ENCODE results near the gene PARP14. TPM values are rescaled to one million over a fixed set of nuclear protein-coding genes. Genes with fewer than 3 reads are reported as not detected.
A peak's percentile ranks its signal among the peaks of the same experiment; 100 is the strongest.
"Not testable (repeated sequence)": the region's sequence is repeated elsewhere in the genome, so short reads cannot be mapped to it uniquely, and the experiment has no call there.

Gene PARP14
- total and polyA plus RNA-seq, 11 donors, result 5.0 to 104 (median 12.5) TPM

- H3K9me3 ChIP-seq, result no peaks in the 10 kb centered on the region
- no peak overlapping the region for H3K4me3 ChIP-seq
- intact Hi-C loops (cut with DNase I), result no loop called here
- ATAC-seq, result no peak
- no peak overlapping the region for H3K27ac ChIP-seq
- no peaks in the 10 kb centered on the region for H3K4me1 ChIP-seq
- H3K36me3 ChIP-seq, result no peaks in the 10 kb centered on the region
- no peak for TF ChIP-seq CTCF (IDR thresholded peaks at IDR 0.05)
- no peak for TF ChIP-seq POLR2A (IDR thresholded peaks at IDR 0.05)
- WGBS, 4 donors, result 78 to 85% (median 80%) methylated on average over 2 of the region's 2 CpGs
- H3K27me3 ChIP-seq, result peaks cover 0 to 2% (median 0%) of the 10 kb centered on the region in 9 donors
- no peak for DNase-seq
These were observed 37.7 kb upstream of the PARP14 start for GRCh38 chr3:122642935-122643334.

DNA sequence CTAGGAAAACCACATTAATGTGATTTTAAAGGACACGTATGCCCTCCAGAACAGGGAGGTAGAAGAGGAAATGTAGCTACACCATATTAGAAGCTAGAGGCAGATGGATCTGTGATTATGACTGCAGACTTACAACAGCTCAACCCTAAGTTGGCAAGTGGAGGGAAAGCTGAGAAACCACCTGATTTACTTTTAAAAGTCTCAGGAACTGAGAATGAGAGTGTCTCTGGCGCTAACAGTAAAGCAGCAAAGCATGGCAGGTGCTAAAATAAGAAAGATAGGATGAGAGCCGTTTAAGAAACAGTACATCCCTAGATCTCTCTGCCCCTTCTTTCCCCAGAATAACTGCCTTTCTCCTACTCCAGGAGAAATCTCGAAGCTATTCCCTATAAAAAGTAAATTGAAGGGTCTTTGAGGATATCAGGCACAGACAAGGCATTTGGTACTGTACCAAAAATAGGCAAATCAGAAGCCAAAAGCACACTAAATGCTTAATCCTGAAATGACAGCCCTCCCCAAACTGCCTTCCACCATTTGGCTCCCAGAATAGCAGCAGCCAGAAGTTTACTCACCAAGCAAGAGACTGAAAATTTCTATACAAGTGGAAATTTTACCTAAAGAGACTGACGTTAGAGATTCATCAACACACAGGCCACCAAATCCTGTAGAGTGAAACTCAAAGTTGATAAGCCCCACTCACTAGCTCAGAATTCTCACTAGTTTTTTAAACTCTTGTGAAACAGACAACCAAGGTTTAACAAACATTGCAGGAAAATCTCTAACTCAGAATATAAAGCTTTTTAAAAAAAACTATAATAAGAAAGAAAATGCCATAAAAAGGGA lies 34.3 kb upstream of the PARP14 start:
- intact Hi-C loops (cut with DNase I), result no loop called here
- Histone ChIP-seq H3K4me1 (no peaks in the 10 kb centered on the region), H3K4me3 (peak overlapping the region in 1 of 12 donors; percentile 23), H3K27ac (peak overlapping the region in 1 of 12 donors; percentile 57), H3K36me3 (no peaks in the 10 kb centered on the region), H3K9me3 (no peaks in the 10 kb centered on the region), H3K27me3 (peaks cover 0 to 7% (median 0%) of the 10 kb centered on the region in 9 donors)
- ATAC-seq (peak in 1 of 4 donors; percentile 41), DNase-seq (no peak)
- TF ChIP-seq CTCF (IDR thresholded peaks at IDR 0.05) (no peak), POLR2A (IDR thresholded peaks at IDR 0.05) (no peak)
- 58 to 72% (median 64%) methylated on average over 5 of the region's 5 CpGs for WGBS, 4 donors

DNA sequence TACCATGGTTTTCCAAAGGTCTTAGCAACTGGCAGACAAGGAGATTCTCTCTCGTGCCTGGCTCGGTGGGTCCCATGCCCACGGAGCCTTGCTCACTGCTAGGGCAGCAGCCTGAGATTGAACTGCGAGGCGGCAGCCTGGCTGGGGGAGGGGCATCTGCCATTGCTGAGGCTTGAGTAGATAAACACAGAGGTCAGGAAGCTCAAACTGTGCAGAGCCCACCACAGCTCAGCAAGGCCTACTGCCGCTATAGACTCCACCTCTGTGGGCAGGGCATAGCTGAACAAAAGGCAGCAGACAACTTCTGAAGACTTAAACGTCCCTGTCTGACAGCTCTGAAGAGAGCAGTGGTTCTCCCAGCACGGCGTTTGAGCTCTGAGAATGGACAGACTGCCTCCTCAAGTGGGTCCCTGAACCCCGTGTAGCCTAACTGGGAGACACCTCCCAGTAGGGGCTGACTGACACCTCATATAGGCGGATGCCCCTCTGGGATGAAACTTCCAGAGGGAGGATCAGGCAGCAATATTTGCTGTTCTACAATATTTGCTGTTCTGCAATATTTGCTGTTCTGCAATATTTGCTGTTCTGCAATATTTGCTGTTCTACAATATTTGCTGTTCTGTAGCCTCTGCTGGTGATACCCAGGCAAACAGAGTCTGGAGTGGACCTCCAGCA lies 29.3 kb upstream of the PARP14 start:
- H3K27me3 ChIP-seq; H3K4me3 ChIP-seq; H3K27ac ChIP-seq; intact Hi-C loops (cut with DNase I); H3K36me3 ChIP-seq; DNase-seq; H3K4me1 ChIP-seq; ATAC-seq; H3K9me3 ChIP-seq: not testable (repeated sequence)
- 69 to 78% (median 72%) methylated on average over 10 to 11 of the region's 11 CpGs for WGBS, 4 donors

DNA sequence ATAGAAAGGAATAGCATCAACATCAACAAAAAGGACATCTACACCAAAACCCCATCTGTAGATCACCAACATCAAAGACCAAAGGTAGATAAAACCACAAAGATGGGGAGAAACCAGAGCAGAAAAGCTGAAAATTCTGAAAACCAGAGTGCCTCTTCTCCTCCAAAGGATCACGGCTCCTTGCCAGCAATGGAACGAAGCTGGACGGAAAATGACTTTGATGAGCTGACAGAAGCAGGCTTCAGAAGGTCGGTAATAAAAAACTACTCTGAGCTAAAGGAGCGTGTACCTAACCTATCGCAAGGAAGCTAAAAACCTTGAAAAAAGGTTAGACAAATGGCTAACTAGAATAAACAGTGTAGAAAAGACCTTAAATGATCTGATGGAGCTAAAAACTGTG lies 28.7 kb upstream of the PARP14 start:
- H3K27ac ChIP-seq; H3K9me3 ChIP-seq; ATAC-seq; H3K4me1 ChIP-seq; DNase-seq; H3K4me3 ChIP-seq; intact Hi-C loops (cut with DNase I); H3K36me3 ChIP-seq; H3K27me3 ChIP-seq: not testable (repeated sequence)
- WGBS, 4 donors, result 83 to 97% (median 89%) methylated on average over 6 of the region's 6 CpGs

- H3K36me3 ChIP-seq; intact Hi-C loops (cut with DNase I); DNase-seq; H3K27me3 ChIP-seq; H3K9me3 ChIP-seq; H3K4me3 ChIP-seq; H3K4me1 ChIP-seq; ATAC-seq; H3K27ac ChIP-seq: not testable (repeated sequence)
- 73 to 93% (median 93%) methylated on average over 4 of the region's 4 CpGs for WGBS, 4 donors
These were observed 22.3 kb upstream of the PARP14 start for GRCh38 chr3:122658336-122658735.
